Renal cortical epithelial cell (primary cell): Measurements from ENCODE around the gene GATD1. TPM values are rescaled to one million over a fixed set of nuclear protein-coding genes. Genes with fewer than 3 reads are reported as not detected.
A peak's percentile ranks its signal among the peaks of the same experiment; 100 is the strongest.
"Not testable (repeated sequence)": the region's sequence is repeated elsewhere in the genome, so short reads cannot be mapped to it uniquely, and the experiment has no call there.

Experiments
- DNase-seq: peaks from one replicate; pipeline ENCODE4 v3.0.0-alpha.2; 2011; ENCODE audit warnings: low read depth
- total RNA-seq: library from RNA; depleted of rRNA; stranded (reverse); fragments of >200 nt; gene quantifications from 2 replicates; pipeline ENCODE4 v1.2.3, GENCODE V29; 2014

The GATD1 gene
- total RNA-seq, 1 donor from 2014 or later: 38.0 TPM

DNA sequence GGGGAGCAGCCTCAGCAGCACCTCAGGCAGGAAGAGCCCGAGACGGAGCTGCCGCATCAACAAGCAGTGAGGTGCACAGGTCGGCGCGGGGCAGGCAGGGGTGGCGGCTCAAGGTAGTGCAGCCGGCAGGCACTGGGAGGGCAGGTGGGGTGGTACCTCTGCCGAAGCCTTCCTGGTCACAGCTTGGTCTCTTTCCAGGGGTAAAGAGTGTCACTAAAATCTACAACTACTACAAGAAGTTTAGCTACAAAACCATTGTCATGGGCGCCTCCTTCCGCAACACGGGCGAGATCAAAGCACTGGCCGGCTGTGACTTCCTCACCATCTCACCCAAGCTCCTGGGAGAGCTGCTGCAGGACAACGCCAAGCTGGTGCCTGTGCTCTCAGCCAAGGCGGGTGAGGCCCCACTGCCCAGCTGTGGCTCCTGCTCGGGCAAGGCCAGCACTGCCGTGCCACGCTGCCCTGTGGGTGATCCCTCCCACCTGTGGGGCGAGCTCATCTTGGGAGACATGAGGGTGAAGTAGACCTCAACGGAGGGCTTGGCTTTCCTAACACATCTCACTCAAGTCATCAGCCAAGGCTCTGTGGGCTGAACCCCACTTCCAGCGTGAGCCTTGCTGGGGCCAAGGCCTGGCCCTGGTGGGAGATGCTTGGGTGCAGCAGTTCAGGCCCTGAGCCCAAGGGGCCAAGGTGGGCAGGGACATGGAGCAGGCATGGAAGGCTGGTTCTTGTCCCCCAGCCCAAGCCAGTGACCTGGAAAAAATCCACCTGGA is 13.6 kb downstream of the GATD1 start:
- DNase-seq: no peak

GRCh38 chr11:763073-763463 is 14.2 kb downstream of the GATD1 start:
- no peak for DNase-seq

DNA sequence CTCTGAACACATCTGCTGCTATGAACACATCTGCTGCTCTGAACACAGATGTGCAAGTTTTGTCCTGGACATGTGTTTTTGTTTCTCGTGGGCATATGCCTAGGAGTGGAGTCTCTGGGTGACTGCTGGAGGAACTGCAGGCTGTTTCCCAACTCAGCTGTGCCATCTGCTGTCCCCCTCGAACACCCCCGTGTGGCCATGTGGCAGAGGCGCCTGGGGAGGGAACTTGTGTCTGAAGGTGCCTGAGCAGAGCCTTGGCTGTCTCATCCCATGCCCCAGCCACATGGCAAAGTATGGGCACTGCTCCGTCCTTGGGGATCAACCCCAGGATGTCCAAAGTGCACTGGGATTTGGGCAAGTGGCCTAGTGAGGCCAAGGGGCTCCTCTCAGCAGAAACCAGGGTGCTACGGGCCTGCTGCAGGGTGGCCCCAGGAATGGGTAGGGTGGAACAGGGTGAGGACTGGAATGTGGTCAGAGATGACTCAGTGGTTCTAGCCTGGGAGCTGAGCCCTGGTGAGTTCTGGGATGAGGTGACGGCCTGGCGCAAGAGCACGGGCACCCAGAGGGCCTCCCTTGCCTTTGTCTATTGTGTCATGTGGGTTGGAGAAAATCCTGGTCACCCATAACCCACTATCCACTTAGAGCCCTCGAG is 14.7 kb downstream of the GATD1 start:
- peak; percentile 78 for DNase-seq

DNA sequence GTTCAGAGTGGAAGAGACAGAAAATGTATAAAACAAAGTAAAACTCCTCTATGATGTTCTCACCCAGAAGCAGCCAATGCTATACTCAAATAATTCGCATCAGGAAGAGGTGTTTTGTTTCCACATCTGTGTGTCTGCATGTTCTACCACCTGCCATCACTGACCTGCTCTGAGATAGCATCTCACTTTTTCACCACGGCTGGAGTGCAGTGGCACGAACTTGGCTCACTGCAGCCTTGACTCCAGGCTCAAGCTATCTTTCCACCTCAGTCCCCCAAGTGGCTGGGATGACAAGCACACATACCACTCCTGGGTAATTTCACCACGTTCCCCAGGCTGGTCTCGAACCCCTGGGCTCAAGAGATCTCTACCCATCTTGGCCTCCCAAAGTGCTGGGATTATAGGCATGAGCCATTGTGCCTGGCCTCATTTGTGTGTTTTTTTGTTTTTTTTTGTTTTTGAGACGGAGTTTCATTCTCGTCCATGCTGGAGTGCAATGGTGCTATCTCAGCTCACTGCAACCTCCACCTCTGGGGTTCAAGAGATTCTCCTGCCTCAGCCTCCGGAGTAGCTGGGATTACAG is 15.7 kb downstream of the GATD1 start:
- no peak for DNase-seq

DNA sequence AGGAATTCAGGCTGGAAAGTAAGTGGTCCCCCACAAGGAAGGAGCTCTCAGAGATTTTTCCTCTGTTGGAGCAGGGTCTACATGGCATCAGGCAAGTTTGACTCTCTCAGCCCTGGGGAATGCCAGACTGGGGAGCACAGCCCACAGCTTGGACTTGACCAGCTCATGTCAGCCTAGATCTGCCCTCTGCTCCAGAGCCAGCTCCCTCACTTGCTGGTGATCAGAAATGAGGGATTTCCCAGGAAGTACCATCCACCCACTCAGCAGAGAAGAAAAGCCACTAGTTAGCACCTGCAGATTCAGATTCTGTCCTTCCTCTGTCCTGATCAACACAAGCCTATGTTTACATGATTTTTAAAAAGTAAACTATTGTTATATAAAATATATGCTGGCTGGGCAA is 17.1 kb downstream of the GATD1 start:
- DNase-seq: no peak

- no peak for DNase-seq
Measured at GRCh38 chr11:749731-750130, 27.6 kb downstream of the GATD1 start.

DNA sequence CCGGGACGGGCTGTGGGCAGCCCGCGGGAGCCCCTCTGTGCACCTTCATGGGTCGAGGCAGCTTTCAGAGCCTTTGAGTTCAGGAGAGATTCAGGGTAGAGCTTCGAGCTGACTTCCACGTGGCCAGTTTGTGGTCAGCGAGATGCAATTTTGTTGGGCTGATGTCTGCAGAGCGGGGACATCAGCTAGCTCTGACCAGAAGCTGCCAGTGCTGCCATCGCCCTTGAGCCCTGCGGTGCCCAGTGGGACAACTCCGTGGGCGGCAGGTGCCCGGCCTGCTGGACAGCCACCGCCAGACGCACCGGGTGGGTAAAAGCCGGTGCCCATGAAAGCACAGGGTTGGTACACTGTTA is 29.3 kb downstream of the GATD1 start:
- no peak for DNase-seq

GRCh38 chr11:747158-748006 is 29.9 kb downstream of the GATD1 start, which contains the start of gene TALDO1:
Gene TALDO1, plus strand, starts transcription at chr11:747464. Its CDS starts 18 bp downstream, at chr11:747482.
- DNase-seq: peak; percentile 50

GRCh38 chr11:746289-747157 is 30.8 kb downstream of the GATD1 start:
- DNase-seq: peak; percentile 48

DNA sequence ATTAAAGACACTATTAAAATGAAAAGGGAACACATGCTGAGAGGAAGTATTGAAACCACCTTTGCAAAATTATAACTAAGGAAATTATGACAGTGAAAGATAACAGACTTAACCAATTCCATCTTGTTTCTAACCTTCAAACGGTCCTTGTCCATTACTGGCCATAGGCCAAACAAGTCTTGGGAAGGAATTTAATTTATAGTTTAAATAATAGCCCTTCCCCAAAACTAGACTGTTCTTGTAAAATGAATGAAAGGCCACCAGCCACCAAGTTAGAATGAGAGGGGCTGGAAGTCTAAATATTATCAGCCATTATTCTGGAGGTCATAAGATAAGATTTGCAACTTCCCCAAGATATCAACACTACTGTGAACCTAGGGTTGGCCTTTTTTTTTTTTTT is 31.9 kb downstream of the GATD1 start:
- no peak for DNase-seq

DNA sequence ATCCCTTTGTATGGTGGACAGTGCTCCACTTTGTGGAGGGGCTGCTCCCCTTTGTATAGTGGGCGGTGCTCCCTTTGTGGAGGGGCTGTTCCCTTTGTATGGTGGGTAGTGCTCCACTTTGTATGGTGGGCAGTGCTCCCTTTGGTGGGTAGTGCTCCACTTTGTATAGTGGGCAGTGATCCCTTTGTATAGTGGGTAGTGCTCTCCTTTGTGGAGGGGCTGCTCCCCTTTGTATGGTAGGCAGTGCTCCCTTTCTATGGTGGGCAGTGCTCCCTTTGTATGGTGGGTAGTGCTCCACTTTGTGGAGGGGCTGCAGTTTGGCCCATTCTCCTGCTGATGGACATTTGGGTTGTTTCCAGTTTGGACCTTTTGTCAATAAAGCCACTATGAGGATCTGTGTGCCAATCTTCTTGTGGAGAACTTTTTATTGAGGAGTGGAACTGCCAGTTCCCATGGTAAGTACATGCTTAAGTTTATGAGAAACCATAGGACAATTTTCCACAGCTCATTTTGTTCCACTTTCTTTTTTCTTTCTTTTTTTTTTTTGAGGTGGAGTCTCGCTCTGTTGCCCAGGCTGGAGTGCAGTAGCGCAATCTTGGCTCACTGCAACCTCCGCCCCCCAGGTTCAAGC is 34.6 kb downstream of the GATD1 start:
- no peak for DNase-seq

DNA sequence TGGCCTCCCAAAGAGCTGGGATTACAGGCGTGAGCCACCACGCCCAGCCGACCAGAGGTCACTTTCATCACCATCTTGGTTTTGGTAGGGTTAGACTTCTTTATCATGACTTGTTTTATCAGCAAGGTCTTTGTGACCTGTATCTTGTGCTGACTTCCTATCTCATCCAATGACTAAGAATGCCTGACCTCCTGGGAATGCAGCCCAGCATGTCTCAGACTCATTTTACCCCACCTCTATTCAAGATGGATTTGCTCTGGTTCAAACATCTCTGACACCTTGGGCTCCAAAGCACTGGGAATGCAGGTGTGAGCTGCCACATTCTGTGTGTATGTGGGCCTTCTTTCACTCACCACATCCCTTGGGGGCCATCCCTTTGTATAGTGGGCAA is 35.1 kb downstream of the GATD1 start:
- no peak for DNase-seq

DNA sequence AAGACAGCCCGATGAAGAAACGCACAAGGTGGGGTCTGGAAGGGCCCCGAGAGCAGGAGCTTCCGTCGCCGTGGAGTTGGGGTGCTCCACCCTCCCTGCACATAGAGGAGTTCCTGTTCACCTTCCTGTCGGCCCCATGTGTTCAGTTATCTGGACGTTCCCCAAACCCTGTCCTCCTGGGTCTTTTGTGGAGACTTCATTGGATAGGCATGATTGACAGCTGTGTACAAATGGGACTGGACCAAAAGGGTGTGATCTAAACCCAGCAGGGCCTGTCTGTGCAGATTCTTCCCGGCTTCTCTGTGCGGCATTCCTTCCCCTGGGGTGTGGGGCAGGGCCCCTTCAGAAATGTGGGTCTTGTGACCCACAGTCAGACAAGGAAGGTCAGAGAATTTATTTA is 39.4 kb downstream of the GATD1 start:
- DNase-seq: not testable (repeated sequence)

DNA sequence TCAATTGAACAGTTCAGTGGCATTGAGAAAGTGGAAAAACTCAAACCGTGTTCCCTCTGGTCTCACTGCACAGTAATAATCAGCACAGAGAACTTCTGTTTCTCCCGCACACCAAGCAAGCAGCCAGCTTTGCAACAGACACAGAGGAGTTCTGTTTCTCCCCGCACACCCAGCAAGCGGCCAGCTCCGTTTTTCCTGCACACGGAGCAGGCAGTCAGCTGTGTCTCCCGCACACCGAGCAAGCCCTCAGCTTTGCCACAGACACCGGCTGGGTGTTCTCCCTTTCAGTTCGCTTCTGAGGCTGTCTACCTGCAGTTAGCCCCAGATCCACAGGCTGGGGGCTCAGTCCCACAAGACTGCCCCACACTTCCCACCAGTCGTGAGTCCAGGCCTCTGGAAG is 39.9 kb downstream of the GATD1 start:
- no peak for DNase-seq

DNA sequence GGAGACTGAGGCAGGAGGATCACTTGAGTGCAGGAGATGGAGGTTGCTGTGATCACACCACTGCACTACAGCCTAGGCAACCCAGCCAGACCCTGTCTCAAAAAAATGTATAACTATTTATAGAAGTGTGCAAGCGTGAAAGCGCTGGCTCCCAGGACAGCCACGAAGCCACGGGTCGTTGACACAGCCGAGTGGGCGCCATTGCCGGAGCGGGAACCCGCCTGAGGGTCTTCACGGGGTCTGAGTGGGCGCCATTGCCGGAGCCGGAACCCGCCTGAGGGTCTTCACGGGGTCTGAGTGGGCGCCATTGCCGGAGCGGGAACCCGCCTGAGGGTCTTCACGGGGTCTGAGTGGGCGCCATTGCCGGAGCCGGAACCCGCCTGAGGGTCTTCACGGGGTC is 42.7 kb downstream of the GATD1 start:
- DNase-seq: not testable (repeated sequence)

DNA sequence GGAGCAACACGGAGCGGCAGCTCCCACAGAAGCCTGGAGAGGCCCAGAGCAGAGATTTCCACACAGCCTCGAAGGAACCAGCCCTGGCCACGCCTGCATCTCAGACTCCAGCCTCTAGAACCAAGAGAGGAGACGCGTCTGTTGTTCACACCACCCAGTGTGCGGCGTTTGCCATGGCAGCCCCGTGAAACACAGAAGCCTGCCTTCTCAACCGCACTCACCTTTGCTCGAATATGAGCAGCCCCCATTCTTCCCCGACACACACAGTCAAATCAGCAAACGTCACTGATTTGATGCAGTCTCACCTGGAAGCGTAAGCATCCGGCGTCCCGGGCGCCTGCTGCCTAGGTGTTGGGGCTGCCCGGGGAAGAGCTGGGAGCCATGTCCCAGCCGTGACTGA is 44.2 kb downstream of the GATD1 start:
- DNase-seq: no peak

DNA sequence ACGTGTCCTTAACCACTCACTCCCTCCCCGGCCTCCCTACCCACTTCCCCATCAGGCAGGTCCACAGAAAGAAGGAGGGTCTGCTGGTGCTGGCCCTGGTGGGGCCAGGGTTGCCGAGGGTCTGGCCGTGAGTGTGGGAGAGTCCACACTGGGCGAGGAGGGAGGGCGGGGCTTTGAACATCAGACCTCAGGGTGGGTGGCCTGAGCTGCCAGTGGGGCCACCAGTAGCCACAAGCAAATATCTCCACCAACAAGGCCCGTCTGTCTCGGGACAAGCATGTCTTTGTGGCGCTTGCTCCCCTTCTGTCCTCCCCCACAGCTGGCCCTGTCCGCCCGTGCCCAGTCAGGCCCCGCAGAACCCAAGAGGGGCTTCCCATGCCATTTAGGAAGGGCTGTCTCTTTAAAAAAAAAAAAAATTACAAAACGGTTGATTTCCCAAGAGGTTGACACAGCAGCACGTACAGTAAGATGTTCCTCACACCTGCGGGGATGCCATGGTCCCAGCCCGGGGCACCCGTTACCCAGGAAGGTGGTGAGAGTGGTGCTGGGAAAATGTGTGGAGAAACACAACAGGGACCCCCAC is 47.7 kb downstream of the GATD1 start:
- DNase-seq: no peak

- DNase-seq: no peak
Measured at GRCh38 chr11:728901-729491, 48.3 kb downstream of the GATD1 start.

DNA sequence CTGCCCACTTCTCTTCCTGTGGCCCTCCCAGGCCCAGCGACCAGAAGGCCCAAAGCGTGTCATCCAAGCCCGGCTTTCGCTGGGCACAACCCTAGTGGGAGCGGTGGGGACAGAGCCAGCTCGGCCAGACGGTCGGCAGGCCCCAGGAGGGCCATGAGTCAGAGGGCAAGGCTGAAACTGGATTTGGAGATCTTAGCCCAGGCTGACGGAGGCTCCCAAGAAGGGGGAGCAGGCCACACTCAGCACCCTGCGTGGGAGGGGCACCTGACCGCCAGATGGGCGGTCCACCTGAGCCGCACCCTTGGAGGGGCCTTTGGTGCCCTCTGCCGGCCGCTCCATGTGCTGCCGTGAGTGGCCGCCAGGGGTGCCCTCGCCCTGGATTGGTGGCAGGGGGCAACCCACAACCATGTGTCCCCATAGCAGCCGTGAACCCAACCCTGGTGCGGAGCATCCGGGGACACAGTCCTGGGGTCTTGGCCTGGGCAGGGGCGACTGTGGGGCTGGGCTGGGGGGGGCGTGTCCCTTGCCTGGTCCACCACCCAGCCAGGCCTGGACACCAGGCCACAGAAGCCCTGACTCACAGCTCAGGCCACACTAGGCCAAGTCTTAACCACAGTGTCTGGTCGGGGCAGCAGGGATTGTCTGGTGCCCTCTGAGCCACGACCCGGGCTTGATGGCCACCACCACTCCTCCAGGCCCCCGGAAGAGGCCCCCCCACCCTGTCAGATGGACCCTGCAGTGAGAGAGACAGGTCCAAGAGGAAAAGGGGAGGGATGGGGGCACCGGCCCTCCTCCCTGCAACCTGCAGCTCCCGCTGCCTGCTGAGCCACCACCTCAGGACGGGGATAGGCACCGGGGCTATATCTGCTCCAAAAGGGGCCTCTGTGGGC is 49.2 kb downstream of the GATD1 start:
- DNase-seq: peak; percentile 94
